Keratinocyte (primary cell): Measurements from ENCODE around the gene ALK. TPM values are rescaled to one million over a fixed set of nuclear protein-coding genes. Genes with fewer than 3 reads are reported as not detected.
A peak's percentile ranks its signal among the peaks of the same experiment; 100 is the strongest.

ENCODE experiments used
- DNase-seq: peaks from one replicate; pipeline ENCODE4 v3.0.0-alpha.2; 2011; ENCODE audit warnings: low read depth, missing footprints, low spot score
- FAIRE-seq: peaks from 2 replicates; lab custom pipeline; 2011; peaks lifted over from hg19 to GRCh38; lab: Jason Lieb, UNC
- H2AFZ ChIP-seq: 2 replicates; pipeline ENCODE4 v1.6.0; 2012; ENCODE audit warnings: low read length, control low read depth, inconsistent platforms; ENCODE audit not compliant: control insufficient read depth
- H3K27ac ChIP-seq: 2 replicates; pipeline ENCODE4 v1.5.1; 2011; ENCODE audit warnings: low read length; ENCODE audit not compliant: control insufficient read depth, insufficient read depth
- H3K27me3 ChIP-seq: 3 replicates; pipeline ENCODE4 v1.6.0; 2011; ENCODE audit warnings: low read length; ENCODE audit not compliant: control insufficient read depth, insufficient read depth; ENCODE audit errors: extremely low read depth
- H3K36me3 ChIP-seq, 2 experiments: 2 replicates in 1 of 2; 3 replicates in 1 of 2; pipeline ENCODE4 v1.5.1; 2011; ENCODE audit warnings: low read length in 2 of 2, mild to moderate bottlenecking in 1 of 2; ENCODE audit not compliant: control insufficient read depth in 2 of 2, insufficient read depth in 2 of 2; ENCODE audit errors: extremely low read depth in 1 of 2
- H3K4me1 ChIP-seq: 3 replicates; pipeline ENCODE4 v1.5.1; 2011; ENCODE audit warnings: low read length; ENCODE audit not compliant: control insufficient read depth, insufficient read depth; ENCODE audit errors: extremely low read depth
- H3K4me2 ChIP-seq: 3 replicates; pipeline ENCODE4 v1.6.0; 2011; ENCODE audit warnings: low read depth, low read length; ENCODE audit not compliant: control insufficient read depth, insufficient read depth; ENCODE audit errors: extremely low read depth
- H3K4me3 ChIP-seq, 3 experiments: fragments of 200-600 bp in 1 of 3; sonication (generic) in 1 of 3; 2 replicates in 2 of 3; 3 replicates in 1 of 3; pipeline ENCODE4 v1.5.1; 2011 to 2016; ENCODE audit warnings: low read length in 3 of 3, mild to moderate bottlenecking in 3 of 3, control low read depth in 2 of 3, inconsistent platforms in 1 of 3, low read depth in 1 of 3, mixed read lengths in 1 of 3, mixed run types in 1 of 3, moderate library complexity in 1 of 3; ENCODE audit not compliant: control insufficient read depth in 2 of 3, insufficient read depth in 2 of 3; ENCODE audit errors: extremely low read depth in 1 of 3
- H3K79me2 ChIP-seq: 2 replicates; pipeline ENCODE4 v1.6.0; 2012; ENCODE audit warnings: low read length; ENCODE audit not compliant: control insufficient read depth, insufficient read depth
- H3K9ac ChIP-seq: 3 replicates; pipeline ENCODE4 v1.6.0; 2011; ENCODE audit warnings: low read length; ENCODE audit not compliant: control insufficient read depth, insufficient read depth; ENCODE audit errors: extremely low read depth
- H3K9me1 ChIP-seq: 3 replicates; pipeline ENCODE4 v1.6.0; 2011; ENCODE audit warnings: low read length; ENCODE audit not compliant: control insufficient read depth, insufficient read depth; ENCODE audit errors: extremely low read depth
- H3K9me3 ChIP-seq: 2 replicates; pipeline ENCODE4 v1.5.1; 2012; ENCODE audit warnings: low read depth, low read length; ENCODE audit not compliant: control insufficient read depth
- H4K20me1 ChIP-seq: 3 replicates; pipeline ENCODE4 v1.6.0; 2011; ENCODE audit warnings: low read length; ENCODE audit not compliant: control insufficient read depth, insufficient read depth; ENCODE audit errors: extremely low read depth
- EZH2 ChIP-seq: IDR thresholded peaks from one replicate; pipeline ENCODE4 v1.6.1; 2012; ENCODE audit warnings: inconsistent platforms, mild to moderate bottlenecking, low read length, moderate library complexity
- dilution Hi-C: fragments of 300-500 bp; cut with MboI; formaldehyde crosslinking; loops from one replicate; pipeline ENCODE4 v1.7.0; 2020; ENCODE audit warnings: low sequenced_read_pairs; ENCODE audit not compliant: extremely low pct_ligation_motif_present
- polyA plus RNA-seq, 5 experiments: library from polyadenylated mRNA; depleted of rRNA in 3 of 5; stranded (reverse) in 3 of 5; stranded (forward) in 1 of 5; unstranded in 1 of 5; fragments of >200 nt; gene quantifications; 1 replicate in 1 of 5; 2 replicates in 3 of 5; 3 replicates in 1 of 5; pipeline versions ENCODE4 v1.2.1 to v1.2.3, GENCODE V29; 2011 to 2012; ENCODE audit warnings: missing spikeins in 2 of 5, low read depth in 1 of 5, low replicate concordance in 1 of 5
- TF ChIP-seq, protein P1 (sequence below), 3 experiments: IDR thresholded peaks in 1 of 3; conservative IDR thresholded peaks in 1 of 3; optimal IDR thresholded peaks in 1 of 3; 2 replicates in 2 of 3; 3 replicates in 1 of 3; pipeline versions ENCODE3 to v1.5.1; 2011; ENCODE audit warnings: low read length in 3 of 3, mild to moderate bottlenecking in 3 of 3, moderate library complexity in 2 of 3, control low read depth in 1 of 3, inconsistent platforms in 1 of 3; ENCODE audit not compliant: insufficient read depth in 2 of 3; ENCODE audit errors: extremely low read depth in 1 of 3

The ALK gene
- polyA plus RNA-seq, 1 donor (not counting 4 experiments of a cell fraction or from before 2014, with no cell fraction given) = not detected

GRCh38 chr2:29766191-29766590 lies 155.2 kb downstream of the ALK start:
- H3K4me2 ChIP-seq = no peak overlapping the region
- peaks cover 4% of the 10 kb centered on the region for H3K4me1 ChIP-seq
- no peaks in the 10 kb centered on the region for H3K27me3 ChIP-seq
- no peaks in the 10 kb centered on the region for H3K36me3 ChIP-seq
- H3K79me2 ChIP-seq = no peaks in the 10 kb centered on the region
- FAIRE-seq (peak; percentile 59), DNase-seq (no peak)
- no peaks in the 10 kb centered on the region for H4K20me1 ChIP-seq
- no peaks in the 10 kb centered on the region for H3K9me1 ChIP-seq
- H3K9me3 ChIP-seq = no peaks in the 10 kb centered on the region
- no peak overlapping the region for H3K4me3 ChIP-seq
- H3K27ac ChIP-seq = no peak overlapping the region
- dilution Hi-C loops = no loop called here
- no peak overlapping the region for H2AFZ ChIP-seq
- H3K9ac ChIP-seq = no peak overlapping the region
- no peak for TF ChIP-seq EZH2
- TF ChIP-seq, protein P1, sequence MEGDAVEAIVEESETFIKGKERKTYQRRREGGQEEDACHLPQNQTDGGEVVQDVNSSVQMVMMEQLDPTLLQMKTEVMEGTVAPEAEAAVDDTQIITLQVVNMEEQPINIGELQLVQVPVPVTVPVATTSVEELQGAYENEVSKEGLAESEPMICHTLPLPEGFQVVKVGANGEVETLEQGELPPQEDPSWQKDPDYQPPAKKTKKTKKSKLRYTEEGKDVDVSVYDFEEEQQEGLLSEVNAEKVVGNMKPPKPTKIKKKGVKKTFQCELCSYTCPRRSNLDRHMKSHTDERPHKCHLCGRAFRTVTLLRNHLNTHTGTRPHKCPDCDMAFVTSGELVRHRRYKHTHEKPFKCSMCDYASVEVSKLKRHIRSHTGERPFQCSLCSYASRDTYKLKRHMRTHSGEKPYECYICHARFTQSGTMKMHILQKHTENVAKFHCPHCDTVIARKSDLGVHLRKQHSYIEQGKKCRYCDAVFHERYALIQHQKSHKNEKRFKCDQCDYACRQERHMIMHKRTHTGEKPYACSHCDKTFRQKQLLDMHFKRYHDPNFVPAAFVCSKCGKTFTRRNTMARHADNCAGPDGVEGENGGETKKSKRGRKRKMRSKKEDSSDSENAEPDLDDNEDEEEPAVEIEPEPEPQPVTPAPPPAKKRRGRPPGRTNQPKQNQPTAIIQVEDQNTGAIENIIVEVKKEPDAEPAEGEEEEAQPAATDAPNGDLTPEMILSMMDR (optimal IDR thresholded peaks at IDR 0.05 in 1 of 3, IDR thresholded peaks at IDR 0.05 in 1 of 3, conservative IDR thresholded peaks at IDR 0.05 in 1 of 3; ENCODE audit: extremely low read depth in 1 of 3, insufficient read depth in 2 of 3, low read length in 3 of 3) = no peak

GRCh38 chr2:29765721-29766120 lies 155.7 kb downstream of the ALK start:
- dilution Hi-C loops = no loop called here
- H3K27ac ChIP-seq = no peak overlapping the region
- H3K79me2 ChIP-seq = no peaks in the 10 kb centered on the region
- no peak overlapping the region for H3K4me3 ChIP-seq
- FAIRE-seq (no peak), DNase-seq (no peak)
- no peaks in the 10 kb centered on the region for H3K9me3 ChIP-seq
- H3K36me3 ChIP-seq = no peaks in the 10 kb centered on the region
- TF ChIP-seq, protein P1 (optimal IDR thresholded peaks at IDR 0.05 in 1 of 3, IDR thresholded peaks at IDR 0.05 in 1 of 3, conservative IDR thresholded peaks at IDR 0.05 in 1 of 3; ENCODE audit: extremely low read depth in 1 of 3, insufficient read depth in 2 of 3, low read length in 3 of 3) = no peak
- no peak for TF ChIP-seq EZH2
- H3K9me1 ChIP-seq = no peaks in the 10 kb centered on the region
- H3K4me2 ChIP-seq = no peak overlapping the region
- no peak overlapping the region for H3K9ac ChIP-seq
- peaks cover 4% of the 10 kb centered on the region for H3K4me1 ChIP-seq
- H4K20me1 ChIP-seq = no peaks in the 10 kb centered on the region
- H3K27me3 ChIP-seq = no peaks in the 10 kb centered on the region
- no peak overlapping the region for H2AFZ ChIP-seq
